A549 (cell line): ENCODE data around the gene TARP.
"Not testable (repeated sequence)": the region's sequence is repeated elsewhere in the genome, so short reads cannot be mapped to it uniquely, and the experiment has no call there.

Source experiments
- ESRRA ChIP-seq: fragments of 150-350 bp; IDR thresholded peaks from 2 replicates; pipeline ENCODE4 v1.6.1; 2014; ENCODE audit warnings: mild to moderate bottlenecking, low read length, borderline replicate concordance
- HDAC2 ChIP-seq: fragments of 200-600 bp; sonication (generic); IDR thresholded peaks from 2 replicates; pipeline ENCODE4 v1.6.1; 2016
- HES2 ChIP-seq: fragments of >200 bp; sonication (Bioruptor Twin); formaldehyde crosslinking; IDR thresholded peaks from 2 replicates; pipeline ENCODE4 v1.6.1; 2016
- HOXB13 ChIP-seq: fragments of 250-450 bp; sonication (Bioruptor Pico); IDR thresholded peaks from 2 replicates; pipeline ENCODE4 v1.5.0; 2020; ENCODE audit warnings: low read depth, mild to moderate bottlenecking, moderate library complexity
- JUN ChIP-seq, 2 experiments: fragments of >200 bp; sonication (Bioruptor Twin); formaldehyde crosslinking; IDR thresholded peaks; 2 replicates in 1 of 2; 3 replicates in 1 of 2; pipeline ENCODE4 v1.6.1; 2016 to 2017
- MAFK ChIP-seq: fragments of 450-650 bp; IDR thresholded peaks from 2 replicates; pipeline ENCODE4 v1.6.1; 2014; ENCODE audit not compliant: partially characterized antibody
- NFE2L2 ChIP-seq: fragments of 150-350 bp; conservative IDR thresholded peaks from 2 replicates; pipeline ENCODE4 v1.6.1; 2014; ENCODE audit warnings: low read length
- POLR2A ChIP-seq: IDR thresholded peaks from 2 replicates; pipeline ENCODE4 v1.6.1; 2012; ENCODE audit warnings: mild to moderate bottlenecking, low read length
- REST ChIP-seq: fragments of 200-600 bp; sonication (generic); IDR thresholded peaks from 2 replicates; pipeline ENCODE4 v1.6.1; 2016; ENCODE audit warnings: antibody characterized with exemption, mild to moderate bottlenecking, moderate library complexity
- RFX5 ChIP-seq: fragments of 450-650 bp; IDR thresholded peaks from 2 replicates; pipeline ENCODE4 v1.7.1; 2014; ENCODE audit warnings: antibody characterized with exemption, mild to moderate bottlenecking, moderate library complexity
- ZFP36 ChIP-seq: fragments of 450-650 bp; IDR thresholded peaks from 2 replicates; pipeline ENCODE4 v1.6.1; 2014; ENCODE audit warnings: borderline replicate concordance; ENCODE audit not compliant: partially characterized antibody
- TF ChIP-seq, protein P1 (sequence below): fragments of >200 bp; sonication (Bioruptor Twin); formaldehyde crosslinking; IDR thresholded peaks from 3 replicates; pipeline ENCODE4 v1.5.1; 2016
- TF ChIP-seq, protein P2 (sequence below): IDR thresholded peaks from 2 replicates; pipeline ENCODE4 v1.6.1; 2012

DNA sequence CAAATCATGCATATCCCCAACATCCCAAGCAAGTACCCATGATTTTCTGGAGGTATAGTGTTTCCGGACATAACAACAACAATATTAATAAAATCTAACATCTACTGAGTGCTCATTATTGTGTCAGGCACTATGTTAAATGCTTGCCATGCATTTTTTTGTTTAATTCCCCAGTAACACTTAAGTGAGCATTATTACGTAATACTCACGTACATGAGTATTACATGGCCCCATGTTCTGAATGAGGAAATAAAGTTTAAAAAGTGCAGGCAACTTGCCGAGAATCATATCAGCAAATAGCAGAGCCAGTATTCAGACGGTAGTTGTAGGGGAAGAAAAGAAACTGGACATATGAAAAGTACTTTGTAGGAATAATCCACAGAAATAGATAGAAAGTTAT lies 30.1 kb downstream of the TARP start:
- not testable (repeated sequence) for TF ChIP-seq RFX5; NFE2L2; REST; HES2; JUN (IDR thresholded peaks at IDR 0.05); ESRRA; ZFP36; HDAC2; POLR2A; HOXB13 (CRISPR knock-in tag)
- TF ChIP-seq, protein P1, sequence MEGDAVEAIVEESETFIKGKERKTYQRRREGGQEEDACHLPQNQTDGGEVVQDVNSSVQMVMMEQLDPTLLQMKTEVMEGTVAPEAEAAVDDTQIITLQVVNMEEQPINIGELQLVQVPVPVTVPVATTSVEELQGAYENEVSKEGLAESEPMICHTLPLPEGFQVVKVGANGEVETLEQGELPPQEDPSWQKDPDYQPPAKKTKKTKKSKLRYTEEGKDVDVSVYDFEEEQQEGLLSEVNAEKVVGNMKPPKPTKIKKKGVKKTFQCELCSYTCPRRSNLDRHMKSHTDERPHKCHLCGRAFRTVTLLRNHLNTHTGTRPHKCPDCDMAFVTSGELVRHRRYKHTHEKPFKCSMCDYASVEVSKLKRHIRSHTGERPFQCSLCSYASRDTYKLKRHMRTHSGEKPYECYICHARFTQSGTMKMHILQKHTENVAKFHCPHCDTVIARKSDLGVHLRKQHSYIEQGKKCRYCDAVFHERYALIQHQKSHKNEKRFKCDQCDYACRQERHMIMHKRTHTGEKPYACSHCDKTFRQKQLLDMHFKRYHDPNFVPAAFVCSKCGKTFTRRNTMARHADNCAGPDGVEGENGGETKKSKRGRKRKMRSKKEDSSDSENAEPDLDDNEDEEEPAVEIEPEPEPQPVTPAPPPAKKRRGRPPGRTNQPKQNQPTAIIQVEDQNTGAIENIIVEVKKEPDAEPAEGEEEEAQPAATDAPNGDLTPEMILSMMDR, result not testable (repeated sequence)
- peak; percentile 59 for TF ChIP-seq MAFK
- TF ChIP-seq, protein P2, sequence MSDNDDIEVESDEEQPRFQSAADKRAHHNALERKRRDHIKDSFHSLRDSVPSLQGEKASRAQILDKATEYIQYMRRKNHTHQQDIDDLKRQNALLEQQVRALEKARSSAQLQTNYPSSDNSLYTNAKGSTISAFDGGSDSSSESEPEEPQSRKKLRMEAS, result not testable (repeated sequence)
